Measurements from ENCODE around the gene CELSR2. TPM values are rescaled to one million over a fixed set of nuclear protein-coding genes. Genes with fewer than 3 reads are reported as not detected.

CELSR2 gene
- total and polyA plus RNA-seq, 2 donors (not counting 1 experiment from before 2014, with no cell fraction given) = 0.57 to 2.7 TPM

DNA sequence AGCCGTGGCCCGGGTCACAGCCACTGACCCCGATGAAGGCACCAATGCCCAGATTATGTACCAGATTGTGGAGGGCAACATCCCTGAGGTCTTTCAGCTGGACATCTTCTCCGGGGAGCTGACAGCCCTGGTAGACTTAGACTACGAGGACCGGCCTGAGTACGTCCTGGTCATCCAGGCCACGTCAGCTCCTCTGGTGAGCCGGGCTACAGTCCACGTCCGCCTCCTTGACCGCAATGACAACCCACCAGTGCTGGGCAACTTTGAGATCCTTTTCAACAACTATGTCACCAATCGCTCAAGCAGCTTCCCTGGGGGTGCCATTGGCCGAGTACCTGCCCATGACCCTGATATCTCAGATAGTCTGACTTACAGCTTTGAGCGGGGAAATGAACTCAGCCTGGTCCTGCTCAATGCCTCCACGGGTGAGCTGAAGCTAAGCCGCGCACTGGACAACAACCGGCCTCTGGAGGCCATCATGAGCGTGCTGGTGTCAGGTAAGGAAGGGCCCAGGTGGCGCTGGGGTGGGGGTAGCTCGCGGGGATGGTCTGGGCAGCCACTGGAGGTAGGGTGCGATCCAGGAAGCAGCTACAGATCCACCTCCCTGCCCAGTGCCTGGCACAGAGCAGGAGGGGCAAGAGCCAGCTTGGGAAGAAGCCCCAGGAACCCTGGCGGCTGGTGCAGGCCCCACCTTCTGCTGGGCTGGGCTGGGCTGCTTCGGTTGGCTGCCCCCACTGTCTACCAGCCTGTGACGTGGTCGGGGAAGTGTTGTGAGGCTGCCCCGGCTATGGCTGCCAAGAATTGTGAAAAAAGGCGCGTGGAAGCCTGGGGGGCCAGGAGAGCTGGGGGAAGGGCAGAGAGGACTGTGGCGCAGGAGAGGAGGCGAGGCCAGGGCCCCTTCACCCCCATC is 3.8 kb downstream of the CELSR2 start:
- H3K27me3 Mint-ChIP-seq = peaks cover 10% of the 10 kb centered on the region
- peaks cover 0 to 16% (median 0%) of the 10 kb centered on the region in 3 donors for H3K9me3 ChIP-seq (ENCODE audit: control extremely low read depth in 1 of 3, control insufficient read depth in 2 of 3, insufficient read depth in 1 of 3, low read length in 2 of 3)
- H4K20me1 ChIP-seq (ENCODE audit: control insufficient read depth, insufficient read depth, low read length, poor library complexity, severe bottlenecking) = peaks cover 4% of the 10 kb centered on the region
- H3K27me3 ChIP-seq (replicated peaks in 1 of 4; ENCODE audit: control extremely low read depth in 1 of 4, control insufficient read depth in 3 of 4, insufficient read depth in 4 of 4, low read length in 3 of 4) = peaks cover 0 to 23% (median 10%) of the 10 kb centered on the region in 4 experiments
- no peak overlapping the region for H3K27ac ChIP-seq (ENCODE audit: low read length in 2 of 2)
- no peak overlapping the region for H3K4me3 ChIP-seq (ENCODE audit: control extremely low read depth in 1 of 5, extremely low read depth in 1 of 5, insufficient read depth in 1 of 5, low read depth in 2 of 5, low read length in 4 of 5)
- peak overlapping the region; percentile 61 for H3K4me3 Mint-ChIP-seq
- H3K36me3 ChIP-seq (replicated peaks in 1 of 2; ENCODE audit: control extremely low read depth in 1 of 2, control insufficient read depth in 1 of 2, extremely low read depth in 1 of 2, insufficient read depth in 2 of 2, low read length in 1 of 2) = no peaks in the 10 kb centered on the region
- H3K9ac ChIP-seq (ENCODE audit: low read length) = no peak overlapping the region
- H2AFZ ChIP-seq (ENCODE audit: insufficient read depth, low read depth, low read length, poor library complexity, severe bottlenecking) = peak overlapping the region; percentile 32
- H3K27ac Mint-ChIP-seq = peak overlapping the region; percentile 74
- no peaks in the 10 kb centered on the region for H3K79me2 ChIP-seq (ENCODE audit: control insufficient read depth, insufficient read depth, low read length)
- 85% methylated on average over 28 of the region's 33 CpGs for WGBS (ENCODE audit: insufficient coverage)
- H3K9me3 Mint-ChIP-seq (ENCODE audit: insufficient read depth) = no peaks in the 10 kb centered on the region
- CTCF ChIA-PET = interaction anchor here (1.0 to 2.4 kb wide), 5 partner anchors 12 to 279 kb away, joined by 3 to 8 read pairs (median 5); no protein-coding TSS in a partner anchor
- DNase-seq (no peak), ATAC-seq (ENCODE audit: low read depth) (peak; percentile 39)
- no peak for TF ChIP-seq EZH2 (IDR thresholded peaks at IDR 0.05; ENCODE audit: borderline replicate concordance, insufficient read depth, low read depth, low read length, poor library complexity, severe bottlenecking)
- TF ChIP-seq, protein P1, sequence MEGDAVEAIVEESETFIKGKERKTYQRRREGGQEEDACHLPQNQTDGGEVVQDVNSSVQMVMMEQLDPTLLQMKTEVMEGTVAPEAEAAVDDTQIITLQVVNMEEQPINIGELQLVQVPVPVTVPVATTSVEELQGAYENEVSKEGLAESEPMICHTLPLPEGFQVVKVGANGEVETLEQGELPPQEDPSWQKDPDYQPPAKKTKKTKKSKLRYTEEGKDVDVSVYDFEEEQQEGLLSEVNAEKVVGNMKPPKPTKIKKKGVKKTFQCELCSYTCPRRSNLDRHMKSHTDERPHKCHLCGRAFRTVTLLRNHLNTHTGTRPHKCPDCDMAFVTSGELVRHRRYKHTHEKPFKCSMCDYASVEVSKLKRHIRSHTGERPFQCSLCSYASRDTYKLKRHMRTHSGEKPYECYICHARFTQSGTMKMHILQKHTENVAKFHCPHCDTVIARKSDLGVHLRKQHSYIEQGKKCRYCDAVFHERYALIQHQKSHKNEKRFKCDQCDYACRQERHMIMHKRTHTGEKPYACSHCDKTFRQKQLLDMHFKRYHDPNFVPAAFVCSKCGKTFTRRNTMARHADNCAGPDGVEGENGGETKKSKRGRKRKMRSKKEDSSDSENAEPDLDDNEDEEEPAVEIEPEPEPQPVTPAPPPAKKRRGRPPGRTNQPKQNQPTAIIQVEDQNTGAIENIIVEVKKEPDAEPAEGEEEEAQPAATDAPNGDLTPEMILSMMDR (IDR thresholded peaks at IDR 0.05) = no peak
- intact Hi-C loops (cut with micrococcal nuclease) = no loop called here
- H3K4me2 ChIP-seq (replicated peaks; ENCODE audit: low read depth, low read length, poor library complexity, severe bottlenecking) = no peak overlapping the region
- peaks cover 11% of the 10 kb centered on the region for H3K4me1 Mint-ChIP-seq
- POLR2A ChIA-PET = no interaction called here
- peaks cover 11 to 24% of the 10 kb centered on the region in 2 donors for H3K4me1 ChIP-seq (ENCODE audit: control insufficient read depth in 2 of 2, insufficient read depth in 2 of 2, low read length in 2 of 2)

Measured in B cell (primary cell).